Body of pancreas (tissue), 4 donors: ENCODE data around the gene NAT14.

Source experiments
- POLR2A ChIP-seq, 3 donors: fragments of 450-650 bp; IDR thresholded peaks; one replicate each; pipeline ENCODE4 v1.6.1; 2016; ENCODE audit warnings: antibody characterized with exemption in 3 of 3, mild to moderate bottlenecking in 2 of 3
- TF ChIP-seq, protein P1 (sequence below), 7 experiments: fragments of 450-650 bp in 4 of 7; fragments of 200-600 bp in 3 of 7; sonication (generic) in 3 of 7; IDR thresholded peaks; one replicate each; pipeline ENCODE4 v1.5.1; 2016 to 2019; ENCODE audit warnings: antibody characterized with exemption in 7 of 7

DNA sequence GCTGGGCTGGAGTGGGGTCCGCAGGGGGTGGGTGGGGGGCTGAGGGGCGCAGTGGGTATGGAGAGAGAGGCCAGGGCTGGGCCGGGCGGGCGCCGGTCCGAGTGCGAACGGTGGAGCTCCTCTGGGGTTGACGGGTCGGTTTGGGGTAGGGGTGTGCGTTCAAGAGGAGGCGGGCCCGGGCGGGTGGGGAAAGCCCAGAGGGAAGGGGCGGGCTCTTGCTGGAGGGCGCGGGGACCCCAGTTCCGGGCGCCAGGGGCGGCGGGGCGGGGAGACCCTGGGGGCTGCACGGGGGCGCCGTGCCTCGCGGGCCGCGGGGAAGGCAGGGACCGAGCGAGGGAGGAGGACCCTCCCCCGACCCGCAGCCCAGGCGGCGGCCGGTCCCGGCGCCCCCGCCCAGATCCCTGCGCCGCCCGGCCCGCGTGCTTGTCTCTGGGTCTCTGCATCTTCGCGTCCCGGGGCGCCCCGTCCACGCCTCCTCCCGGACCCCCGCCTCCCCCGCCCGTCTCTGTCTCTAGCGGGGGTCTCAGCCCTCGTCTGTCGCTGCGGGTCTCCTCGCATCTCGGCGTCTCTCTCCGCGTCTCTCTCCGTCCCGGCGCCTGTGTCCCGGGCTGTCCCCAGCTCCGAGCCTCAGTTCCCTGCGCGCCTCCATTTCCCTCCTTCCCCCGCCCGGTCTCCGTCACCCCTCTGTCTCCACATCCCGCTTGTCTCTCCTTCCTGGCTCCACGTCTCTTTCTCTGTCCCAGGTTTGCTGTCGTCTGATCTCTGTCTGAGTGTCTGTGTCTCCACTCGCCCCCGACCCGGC lies 33.6 kb upstream of the NAT14 start:
- TF ChIP-seq, protein P1, sequence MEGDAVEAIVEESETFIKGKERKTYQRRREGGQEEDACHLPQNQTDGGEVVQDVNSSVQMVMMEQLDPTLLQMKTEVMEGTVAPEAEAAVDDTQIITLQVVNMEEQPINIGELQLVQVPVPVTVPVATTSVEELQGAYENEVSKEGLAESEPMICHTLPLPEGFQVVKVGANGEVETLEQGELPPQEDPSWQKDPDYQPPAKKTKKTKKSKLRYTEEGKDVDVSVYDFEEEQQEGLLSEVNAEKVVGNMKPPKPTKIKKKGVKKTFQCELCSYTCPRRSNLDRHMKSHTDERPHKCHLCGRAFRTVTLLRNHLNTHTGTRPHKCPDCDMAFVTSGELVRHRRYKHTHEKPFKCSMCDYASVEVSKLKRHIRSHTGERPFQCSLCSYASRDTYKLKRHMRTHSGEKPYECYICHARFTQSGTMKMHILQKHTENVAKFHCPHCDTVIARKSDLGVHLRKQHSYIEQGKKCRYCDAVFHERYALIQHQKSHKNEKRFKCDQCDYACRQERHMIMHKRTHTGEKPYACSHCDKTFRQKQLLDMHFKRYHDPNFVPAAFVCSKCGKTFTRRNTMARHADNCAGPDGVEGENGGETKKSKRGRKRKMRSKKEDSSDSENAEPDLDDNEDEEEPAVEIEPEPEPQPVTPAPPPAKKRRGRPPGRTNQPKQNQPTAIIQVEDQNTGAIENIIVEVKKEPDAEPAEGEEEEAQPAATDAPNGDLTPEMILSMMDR (IDR thresholded peaks at IDR 0.05) = no peak
- TF ChIP-seq POLR2A (IDR thresholded peaks at IDR 0.05) = no peak
